HL-60 (cell line): Measurements from ENCODE around the gene PPIL6.

ENCODE experiments used
- CTCF ChIP-seq: IDR thresholded peaks from one replicate; pipeline ENCODE4 v1.5.1; 2011; ENCODE audit warnings: low read length, control low read depth, inconsistent platforms; ENCODE audit not compliant: insufficient read depth
- GABPA ChIP-seq: IDR thresholded peaks from 2 replicates; pipeline ENCODE4 v1.6.1; 2012; ENCODE audit warnings: low read depth
- POLR2AphosphoS5 ChIP-seq: IDR thresholded peaks from 2 replicates; pipeline ENCODE4 v1.6.1; 2012; ENCODE audit warnings: low read depth
- REST ChIP-seq: IDR thresholded peaks from 2 replicates; pipeline ENCODE4 v1.6.1; 2012; ENCODE audit warnings: low read depth; ENCODE audit not compliant: insufficient replicate concordance
- SPI1 ChIP-seq: IDR thresholded peaks from 2 replicates; pipeline ENCODE4 v1.6.1; 2012; ENCODE audit warnings: low read depth, mild to moderate bottlenecking, borderline replicate concordance

- TF ChIP-seq CTCF (no peak), GABPA (no peak), POLR2AphosphoS5 (no peak), SPI1 (no peak), REST (no peak)
Measured at GRCh38 chr6:109347779-109348178, 92.6 kb downstream of the PPIL6 start.
